Breast epithelium (tissue), 4 donors: ENCODE data around the gene ATP1B1. TPM values are rescaled to one million over a fixed set of nuclear protein-coding genes. Genes with fewer than 3 reads are reported as not detected.

ENCODE experiments used
- DNase-seq, 2 donors: peaks; one replicate each; pipeline ENCODE4 v3.0.0-alpha.2; 2019; ENCODE audit warnings: low spot score in 2 of 2
- H3K27ac ChIP-seq, 2 donors: fragments of 200-600 bp; sonication (generic) in 1 of 2; one replicate each; pipeline ENCODE4 v1.5.1; 2016 to 2019; ENCODE audit warnings: mild to moderate bottlenecking in 1 of 2
- H3K27me3 ChIP-seq, 2 donors: fragments of 200-600 bp; sonication (generic) in 1 of 2; one replicate each; pipeline versions ENCODE4 v1.5.1 to v1.6.0; 2017 to 2019; ENCODE audit warnings: control low read depth in 1 of 2, mild to moderate bottlenecking in 1 of 2
- H3K36me3 ChIP-seq: fragments of 200-600 bp; one replicate; pipeline ENCODE4 v1.5.1; 2019
- H3K4me1 ChIP-seq, 2 donors: fragments of 200-600 bp; sonication (generic); one replicate each; pipeline ENCODE4 v1.5.1; 2016 to 2019; ENCODE audit warnings: control low read depth in 1 of 2
- H3K4me3 ChIP-seq, 3 donors: fragments of 200-600 bp; sonication (generic); 1 replicate in 2 of 3; 2 replicates in 1 of 3; pipeline ENCODE4 v1.5.1; 2016 to 2019; ENCODE audit warnings: mild to moderate bottlenecking in 3 of 3, moderate library complexity in 2 of 3
- H3K9me3 ChIP-seq, 2 donors: fragments of 200-600 bp; sonication (generic) in 1 of 2; one replicate each; pipeline ENCODE4 v1.5.1; 2016 to 2019; ENCODE audit warnings: control low read depth in 1 of 2
- POLR2A ChIP-seq: fragments of 450-650 bp; IDR thresholded peaks from one replicate; pipeline ENCODE4 v1.6.1; 2016; ENCODE audit warnings: antibody characterized with exemption, mild to moderate bottlenecking, moderate library complexity
- POLR2AphosphoS5 ChIP-seq, 3 donors: sonication (generic); formaldehyde crosslinking; IDR thresholded peaks; one replicate each; pipeline ENCODE4 v1.6.1; 2017; ENCODE audit warnings: antibody characterized with exemption in 3 of 3
- intact Hi-C: fragments of 100-400 bp; cut with DNase I; formaldehyde crosslinking; loops from one replicate; pipeline ENCODE4 v1.15.1; 2023; ENCODE audit warnings: low total_unique reads
- total RNA-seq, 3 donors: library from RNA; depleted of rRNA; stranded (reverse); fragments of >200 nt; gene quantifications; one replicate each; pipeline ENCODE4 v1.1.0, GENCODE V29; 2016
- TF ChIP-seq, protein P1 (sequence below), 3 donors: fragments of 450-650 bp; IDR thresholded peaks; one replicate each; pipeline ENCODE4 v1.5.1; 2016 to 2017; ENCODE audit warnings: antibody characterized with exemption in 3 of 3, mild to moderate bottlenecking in 3 of 3, moderate library complexity in 3 of 3

ATP1B1 gene
- total RNA-seq, 3 donors from 2014 or later, result 21.8 to 173 (median 46.9) TPM

DNA sequence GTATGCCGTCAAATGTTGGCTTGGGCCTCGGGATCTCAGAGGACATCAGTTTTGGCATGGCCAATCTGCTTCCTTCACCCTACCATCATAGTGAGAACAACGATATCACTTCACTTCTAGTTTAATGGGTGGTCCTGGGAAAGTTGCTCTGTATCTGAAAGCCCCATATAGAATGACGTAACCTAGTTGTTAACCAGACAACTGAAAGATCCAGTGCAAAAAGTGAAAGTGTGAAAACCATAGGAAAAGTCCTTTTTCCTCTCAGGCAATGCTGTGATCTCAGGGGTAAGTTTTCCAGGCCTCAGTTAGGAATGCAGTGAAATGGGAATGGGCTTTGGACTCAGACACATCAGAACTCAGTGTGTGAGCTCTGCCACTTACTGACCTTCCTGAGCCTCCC lies 18.6 kb upstream of the ATP1B1 start:
- no peaks in the 10 kb centered on the region for H3K36me3 ChIP-seq
- H3K4me3 ChIP-seq, result no peak overlapping the region
- no peaks in the 10 kb centered on the region for H3K27me3 ChIP-seq
- TF ChIP-seq POLR2A (no peak), POLR2AphosphoS5 (IDR thresholded peaks at IDR 0.05) (no peak)
- TF ChIP-seq, protein P1, sequence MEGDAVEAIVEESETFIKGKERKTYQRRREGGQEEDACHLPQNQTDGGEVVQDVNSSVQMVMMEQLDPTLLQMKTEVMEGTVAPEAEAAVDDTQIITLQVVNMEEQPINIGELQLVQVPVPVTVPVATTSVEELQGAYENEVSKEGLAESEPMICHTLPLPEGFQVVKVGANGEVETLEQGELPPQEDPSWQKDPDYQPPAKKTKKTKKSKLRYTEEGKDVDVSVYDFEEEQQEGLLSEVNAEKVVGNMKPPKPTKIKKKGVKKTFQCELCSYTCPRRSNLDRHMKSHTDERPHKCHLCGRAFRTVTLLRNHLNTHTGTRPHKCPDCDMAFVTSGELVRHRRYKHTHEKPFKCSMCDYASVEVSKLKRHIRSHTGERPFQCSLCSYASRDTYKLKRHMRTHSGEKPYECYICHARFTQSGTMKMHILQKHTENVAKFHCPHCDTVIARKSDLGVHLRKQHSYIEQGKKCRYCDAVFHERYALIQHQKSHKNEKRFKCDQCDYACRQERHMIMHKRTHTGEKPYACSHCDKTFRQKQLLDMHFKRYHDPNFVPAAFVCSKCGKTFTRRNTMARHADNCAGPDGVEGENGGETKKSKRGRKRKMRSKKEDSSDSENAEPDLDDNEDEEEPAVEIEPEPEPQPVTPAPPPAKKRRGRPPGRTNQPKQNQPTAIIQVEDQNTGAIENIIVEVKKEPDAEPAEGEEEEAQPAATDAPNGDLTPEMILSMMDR (IDR thresholded peaks at IDR 0.05), result no peak
- no peak overlapping the region for H3K27ac ChIP-seq
- no peaks in the 10 kb centered on the region for H3K4me1 ChIP-seq
- no peak for DNase-seq
- intact Hi-C loops, result no loop called here
- H3K9me3 ChIP-seq, result no peaks in the 10 kb centered on the region

DNA sequence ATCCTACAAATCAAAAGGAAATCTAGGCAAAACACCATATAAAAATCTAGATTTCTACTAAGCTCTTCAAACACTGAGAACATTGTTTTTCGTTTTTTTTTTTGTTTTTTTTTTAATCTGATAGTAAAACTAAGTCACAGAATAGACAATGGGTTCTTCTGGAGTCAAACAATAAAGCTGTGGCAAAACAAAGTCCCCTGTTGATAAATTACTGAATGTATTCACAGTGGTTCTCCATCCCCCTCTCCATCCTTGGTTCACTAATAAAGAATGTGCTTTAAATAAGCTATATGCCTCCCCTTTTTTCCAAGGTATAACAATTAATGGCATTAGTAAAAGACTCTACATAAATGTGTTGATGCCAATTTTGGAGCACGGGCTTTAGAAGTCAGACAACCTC lies 16.7 kb upstream of the ATP1B1 start:
- H3K27ac ChIP-seq, result no peak overlapping the region
- no peaks in the 10 kb centered on the region for H3K4me1 ChIP-seq
- no peaks in the 10 kb centered on the region for H3K9me3 ChIP-seq
- intact Hi-C loops, result no loop called here
- H3K27me3 ChIP-seq, result no peaks in the 10 kb centered on the region
- no peaks in the 10 kb centered on the region for H3K36me3 ChIP-seq
- no peak for TF ChIP-seq POLR2AphosphoS5 (IDR thresholded peaks at IDR 0.05)
- TF ChIP-seq POLR2A, result no peak
- TF ChIP-seq, protein P1 (IDR thresholded peaks at IDR 0.05), result no peak
- H3K4me3 ChIP-seq, result no peak overlapping the region
- no peak for DNase-seq

DNA sequence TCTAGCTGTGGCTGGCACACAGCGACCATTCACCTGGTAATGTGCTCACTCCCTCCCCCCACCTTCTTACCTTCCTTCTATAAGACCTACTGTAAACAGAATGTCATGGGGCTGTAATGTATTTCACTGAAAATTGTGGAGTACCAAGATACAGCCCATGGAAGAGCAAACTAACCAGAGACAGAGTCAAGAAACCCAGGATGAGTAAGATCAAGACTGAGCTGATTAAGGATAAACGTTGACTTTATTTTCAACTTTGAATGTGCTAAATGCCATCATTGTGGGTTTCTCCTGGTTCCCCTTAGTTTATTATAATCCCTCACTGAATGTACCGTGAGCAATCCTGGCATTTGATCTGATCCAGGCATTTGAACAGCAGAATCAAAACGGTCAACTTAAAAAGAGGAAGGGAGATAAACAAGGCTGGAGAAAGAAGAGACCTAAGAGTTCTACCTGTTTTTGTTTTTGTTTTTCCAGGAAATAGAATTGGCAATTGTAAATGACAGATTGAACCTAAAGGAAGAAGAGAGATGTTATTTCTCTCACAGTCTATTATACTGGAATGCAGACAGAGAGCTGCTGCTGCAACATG lies 16.1 kb upstream of the ATP1B1 start:
- Histone ChIP-seq H3K9me3 (no peaks in the 10 kb centered on the region), H3K27me3 (no peaks in the 10 kb centered on the region), H3K36me3 (no peaks in the 10 kb centered on the region), H3K4me3 (no peak overlapping the region), H3K27ac (no peak overlapping the region), H3K4me1 (no peaks in the 10 kb centered on the region)
- intact Hi-C loops, result no loop called here
- no peak for TF ChIP-seq POLR2AphosphoS5 (IDR thresholded peaks at IDR 0.05)
- TF ChIP-seq, protein P1 (IDR thresholded peaks at IDR 0.05), result no peak
- no peak for TF ChIP-seq POLR2A
- no peak for DNase-seq

DNA sequence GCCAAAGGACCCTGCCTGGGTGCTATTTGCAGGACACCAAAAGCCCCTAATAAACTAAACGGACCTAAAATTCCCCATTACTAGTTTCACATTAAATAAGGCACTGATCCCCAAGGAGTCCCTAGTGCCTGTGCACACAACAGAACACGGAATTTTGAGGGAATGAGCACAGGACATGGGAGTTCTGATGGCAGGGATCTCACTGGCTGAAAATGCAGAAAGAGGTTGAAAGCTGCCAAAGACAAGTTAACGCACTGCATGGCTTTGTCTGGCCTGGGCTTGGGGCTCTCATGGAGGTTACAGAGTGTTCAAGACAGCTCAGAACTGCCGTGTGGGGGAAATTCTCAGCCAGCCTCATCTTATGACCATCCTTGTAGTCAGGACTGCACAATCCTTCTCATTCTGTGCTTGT lies 15.6 kb upstream of the ATP1B1 start:
- DNase-seq, result no peak
- no peak overlapping the region for H3K27ac ChIP-seq
- H3K9me3 ChIP-seq, result no peaks in the 10 kb centered on the region
- intact Hi-C loops, result no loop called here
- H3K36me3 ChIP-seq, result no peaks in the 10 kb centered on the region
- no peaks in the 10 kb centered on the region for H3K27me3 ChIP-seq
- H3K4me1 ChIP-seq, result no peaks in the 10 kb centered on the region
- H3K4me3 ChIP-seq, result no peak overlapping the region
- TF ChIP-seq, protein P1 (IDR thresholded peaks at IDR 0.05), result no peak

DNA sequence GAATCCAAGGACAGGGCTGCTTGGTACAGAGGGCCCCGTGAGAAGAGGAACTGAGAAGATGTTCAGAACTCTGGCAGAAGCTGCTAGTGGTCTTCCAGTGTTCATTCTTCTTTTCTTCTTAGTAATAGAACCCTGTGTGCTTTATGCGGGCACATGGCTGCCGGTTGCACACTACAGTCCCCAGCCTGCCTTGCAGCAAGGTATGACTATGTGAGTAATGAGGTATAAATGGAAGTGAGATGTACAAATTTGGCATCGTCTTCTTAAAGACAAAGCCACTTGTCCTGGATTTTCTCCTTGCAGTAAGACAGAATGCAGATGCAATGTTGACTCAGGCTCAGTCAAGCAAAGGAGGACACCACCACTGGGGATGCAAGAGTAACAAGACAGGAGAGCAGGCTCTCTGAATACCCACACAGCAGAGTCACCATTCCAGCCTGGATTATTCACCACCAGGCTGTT lies 15.0 kb upstream of the ATP1B1 start:
- intact Hi-C loops, result no loop called here
- H3K4me3 ChIP-seq, result no peak overlapping the region
- no peak for DNase-seq
- TF ChIP-seq POLR2AphosphoS5 (IDR thresholded peaks at IDR 0.05), result no peak
- TF ChIP-seq, protein P1 (IDR thresholded peaks at IDR 0.05), result no peak
- no peak for TF ChIP-seq POLR2A
- H3K4me1 ChIP-seq, result no peaks in the 10 kb centered on the region
- H3K27me3 ChIP-seq, result no peaks in the 10 kb centered on the region
- H3K36me3 ChIP-seq, result no peaks in the 10 kb centered on the region
- no peaks in the 10 kb centered on the region for H3K9me3 ChIP-seq
- no peak overlapping the region for H3K27ac ChIP-seq
